Erythroblast (primary cell): ENCODE data around the gene SELENBP1.

Experiments
- GATA1 ChIP-seq: IDR thresholded peaks from 2 replicates; pipeline ENCODE4 v1.6.1; 2011; ENCODE audit warnings: low read depth, mild to moderate bottlenecking, control low read depth, low read length, moderate library complexity
- POLR2A ChIP-seq: IDR thresholded peaks from 2 replicates; pipeline ENCODE4 v1.6.1; 2011; ENCODE audit warnings: mild to moderate bottlenecking, low read length

DNA sequence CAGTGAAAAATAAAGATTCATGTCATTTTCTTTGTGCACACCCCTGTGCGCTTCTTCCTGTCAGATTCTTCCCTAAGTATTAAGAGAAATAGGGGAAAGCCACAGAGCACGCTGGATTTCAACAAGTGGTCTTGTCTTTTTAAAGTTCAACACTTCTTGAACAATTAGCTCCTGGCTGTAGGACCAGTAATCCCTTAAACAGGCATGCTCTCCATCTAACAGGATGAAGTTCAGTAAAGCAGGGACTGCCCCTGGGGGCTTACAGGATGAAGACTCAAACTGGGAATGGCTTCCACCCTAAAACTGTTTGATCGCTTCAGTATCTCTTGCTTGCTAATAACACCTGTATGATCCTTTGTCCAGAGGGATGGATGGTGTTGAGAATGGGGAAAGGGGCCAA lies 31.1 kb upstream of the SELENBP1 start:
- TF ChIP-seq POLR2A (no peak), GATA1 (no peak)
